ENCODE measurements around the gene TRIM24.

The TRIM24 gene

GRCh38 chr7:138625084-138625848, 165.2 kb downstream of the TRIM24 start:
- no peak for DNase-seq (ENCODE audit: low read depth in 2 of 2)

DNA sequence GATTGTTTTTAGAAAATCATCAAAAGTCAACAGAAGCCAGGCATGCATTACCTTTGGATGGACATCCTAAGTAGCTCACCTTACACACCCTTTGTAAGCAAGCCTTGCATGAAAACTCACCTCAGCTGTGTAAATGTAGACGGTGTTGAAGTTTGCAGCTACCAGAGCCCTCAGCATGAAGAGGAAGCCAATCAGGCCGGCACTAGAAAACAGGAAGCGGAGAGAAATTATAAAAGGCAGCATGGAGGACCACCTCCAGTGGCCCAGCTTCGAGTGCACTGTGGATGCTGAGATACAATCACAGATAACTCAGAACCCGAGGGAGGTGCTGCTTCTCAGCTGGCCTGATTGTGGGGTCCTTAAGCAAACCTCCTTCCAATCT, 165.8 kb downstream of the TRIM24 start:
- no peak for DNase-seq (ENCODE audit: low read depth in 2 of 2)

- no peak for DNase-seq (ENCODE audit: low read depth in 2 of 2)
Observed at GRCh38 chr7:138626846-138627245, 166.8 kb downstream of the TRIM24 start.

GRCh38 chr7:138627361-138627760, 167.3 kb downstream of the TRIM24 start:
- no peak for DNase-seq (ENCODE audit: low read depth in 2 of 2)

GRCh38 chr7:138630059-138630610, 170.1 kb downstream of the TRIM24 start:
- DNase-seq (ENCODE audit: low read depth in 2 of 2) = no peak

- DNase-seq (ENCODE audit: low read depth in 2 of 2) = no peak
Observed at GRCh38 chr7:138632384-138632783, 172.3 kb downstream of the TRIM24 start.

GRCh38 chr7:138632826-138633602, 173.0 kb downstream of the TRIM24 start:
- no peak for DNase-seq (ENCODE audit: low read depth in 2 of 2)

Measured in stimulated activated CD4-positive, alpha-beta T cell treated with anti-CD3 and anti-CD28 coated beads, Interleukin-1b, Interleukin-23, amount 100 ng/mL, for 4 hours (primary cell).